Panc1 (cell line): ENCODE results near the gene EYA3. TPM values are rescaled to one million over a fixed set of nuclear protein-coding genes. Genes with fewer than 3 reads are reported as not detected.

Experiments used
- ATAC-seq: fragments of 200-7000 bp; cut with Tn5 transposase; 2 replicates; pipeline ENCODE4 v1.9.1; 2020; ENCODE audit warnings: mild to moderate bottlenecking, moderate library complexity
- BruUV-seq: library from RNA; stranded (reverse); fragments of 400-500 nt; replicated peaks from 2 replicates; lab custom pipeline; 2021; lab: Mats Ljungman, UMichigan
- CTCF ChIA-PET: fragments of 300-600 bp; sonication (Branson Sonifier 250); formaldehyde crosslinking; loops from one replicate; lab custom pipeline; 2022; ENCODE audit warnings: antibody characterized with exemption; lab: Charles Lee
- POLR2A ChIA-PET: fragments of 300-600 bp; sonication (Branson Sonifier 250); formaldehyde crosslinking; loops from one replicate; lab custom pipeline; 2022; ENCODE audit warnings: antibody characterized with exemption; lab: Charles Lee
- DNase-seq: peaks from one replicate; pipeline ENCODE4 v3.0.0-alpha.2; 2010; ENCODE audit warnings: low read depth, low spot score
- H3K27ac ChIP-seq: 2 replicates; pipeline ENCODE4 v1.5.1; 2011; ENCODE audit warnings: mild to moderate bottlenecking, low read length, inconsistent platforms
- H3K27me3 ChIP-seq: fragments of 200-500 bp; sonication (Bioruptor generic); 2 replicates; pipeline ENCODE4 v1.6.0; 2014; ENCODE audit warnings: low read length, inconsistent platforms; ENCODE audit not compliant: control insufficient read depth, insufficient read depth
- H3K36me3 ChIP-seq: fragments of 200-500 bp; sonication (Bioruptor generic); 2 replicates; pipeline ENCODE4 v1.5.1; 2014; ENCODE audit warnings: inconsistent platforms, mild to moderate bottlenecking, low read length, moderate library complexity; ENCODE audit not compliant: control insufficient read depth, insufficient read depth
- H3K4me1 ChIP-seq: 2 replicates; pipeline ENCODE4 v1.5.1; 2011; ENCODE audit warnings: inconsistent platforms, mild to moderate bottlenecking, low read length, moderate library complexity; ENCODE audit not compliant: control insufficient read depth, insufficient read depth
- H3K4me3 ChIP-seq, 2 experiments: 2 replicates each; pipeline ENCODE4 v1.5.1; 2011 to 2012; ENCODE audit warnings: low read depth in 2 of 2, low read length in 2 of 2, mild to moderate bottlenecking in 2 of 2, inconsistent platforms in 1 of 2, moderate library complexity in 1 of 2
- H3K9me3 ChIP-seq: fragments of 200-500 bp; sonication (Bioruptor generic); 2 replicates; pipeline ENCODE4 v1.5.1; 2014; ENCODE audit warnings: low read depth, mild to moderate bottlenecking, inconsistent platforms, low read length, moderate library complexity; ENCODE audit not compliant: control insufficient read depth, insufficient read depth
- CTCF ChIP-seq: fragments of 450-650 bp; IDR thresholded peaks from 2 replicates; pipeline ENCODE4 v1.5.1; 2017; ENCODE audit warnings: mild to moderate bottlenecking
- POLR2AphosphoS5 ChIP-seq: IDR thresholded peaks from 2 replicates; pipeline ENCODE4 v1.6.1; 2012; ENCODE audit warnings: mild to moderate bottlenecking, low read depth, low read length, moderate library complexity
- REST ChIP-seq, 2 experiments: IDR thresholded peaks; 2 replicates each; pipeline ENCODE4 v1.6.1; 2011 to 2012; ENCODE audit warnings: low read depth in 2 of 2, control low read depth in 1 of 2, low read length in 1 of 2, mild to moderate bottlenecking in 1 of 2, moderate library complexity in 1 of 2; ENCODE audit not compliant: insufficient read depth in 1 of 2
- SIN3A ChIP-seq: IDR thresholded peaks from 2 replicates; pipeline ENCODE4 v1.6.1; 2012; ENCODE audit warnings: low read depth, mild to moderate bottlenecking, low read length, moderate library complexity, borderline replicate concordance; ENCODE audit not compliant: insufficient read depth
- TCF7L2 ChIP-seq: IDR thresholded peaks from 2 replicates; pipeline ENCODE4 v1.6.1; 2011; ENCODE audit warnings: mild to moderate bottlenecking, low read depth, low read length, inconsistent platforms
- in situ Hi-C: cut with HindIII; loops from 2 replicates; pipeline ENCODE4 v1.10.0; 2016; ENCODE audit warnings: low sequenced_read_pairs, low pct_unique_long_range_greater_than_20kb
- intact Hi-C: fragments of 100-400 bp; cut with micrococcal nuclease; formaldehyde crosslinking; loops from one replicate; pipeline ENCODE4 v1.10.0; 2022; ENCODE audit not compliant: unreplicated experiment
- total RNA-seq: library from RNA; stranded (reverse); gene quantifications from one replicate; pipeline ENCODE4 v1.2.1, GENCODE V29; 2021; ENCODE audit not compliant: unreplicated experiment

Gene EYA3
- total RNA-seq, 1 experiment from 2014 or later: 17.5 TPM

GRCh38 chr1:27993241-27993640 lies 95.2 kb downstream of the EYA3 start:
- ChIA-PET POLR2A (no interaction called here), CTCF (no interaction called here)
- Histone ChIP-seq H3K9me3 (no peaks in the 10 kb centered on the region), H3K36me3 (peaks cover 18% of the 10 kb centered on the region), H3K4me3 (no peak overlapping the region), H3K27ac (no peak overlapping the region), H3K4me1 (no peaks in the 10 kb centered on the region), H3K27me3 (no peaks in the 10 kb centered on the region)
- ATAC-seq (no peak), DNase-seq (no peak)
- intact Hi-C loops (no loop called here), in situ Hi-C loops (no loop called here)
- no peak for TF ChIP-seq CTCF
- TF ChIP-seq POLR2AphosphoS5: no peak
- TF ChIP-seq TCF7L2: no peak
- TF ChIP-seq REST (IDR thresholded peaks at IDR 0.05; ENCODE audit: insufficient read depth in 1 of 2, low read depth in 2 of 2, low read length in 1 of 2): no peak
- no peak for TF ChIP-seq SIN3A
- BruUV-seq: no TSS peak

GRCh38 chr1:27992276-27992675 lies 96.1 kb downstream of the EYA3 start:
- ChIA-PET CTCF (no interaction called here), POLR2A (no interaction called here)
- Histone ChIP-seq H3K4me3 (no peak overlapping the region), H3K36me3 (peaks cover 18% of the 10 kb centered on the region), H3K9me3 (no peaks in the 10 kb centered on the region), H3K27ac (no peak overlapping the region), H3K4me1 (no peaks in the 10 kb centered on the region), H3K27me3 (no peaks in the 10 kb centered on the region)
- ATAC-seq: no peak
- TF ChIP-seq TCF7L2 (no peak), SIN3A (no peak), POLR2AphosphoS5 (no peak), CTCF (no peak), REST (IDR thresholded peaks at IDR 0.05; ENCODE audit: insufficient read depth in 1 of 2, low read depth in 2 of 2, low read length in 1 of 2) (no peak)
- BruUV-seq: no TSS peak
- intact Hi-C loops (no loop called here), in situ Hi-C loops (no loop called here)
- DNase-seq: no peak
